Measurements from ENCODE around the gene GPR180. TPM values are rescaled to one million over a fixed set of nuclear protein-coding genes. Genes with fewer than 3 reads are reported as not detected.

Gene GPR180
- total and polyA plus RNA-seq, 2 experiments from 2014 or later = 3.7 to 9.5 TPM

DNA sequence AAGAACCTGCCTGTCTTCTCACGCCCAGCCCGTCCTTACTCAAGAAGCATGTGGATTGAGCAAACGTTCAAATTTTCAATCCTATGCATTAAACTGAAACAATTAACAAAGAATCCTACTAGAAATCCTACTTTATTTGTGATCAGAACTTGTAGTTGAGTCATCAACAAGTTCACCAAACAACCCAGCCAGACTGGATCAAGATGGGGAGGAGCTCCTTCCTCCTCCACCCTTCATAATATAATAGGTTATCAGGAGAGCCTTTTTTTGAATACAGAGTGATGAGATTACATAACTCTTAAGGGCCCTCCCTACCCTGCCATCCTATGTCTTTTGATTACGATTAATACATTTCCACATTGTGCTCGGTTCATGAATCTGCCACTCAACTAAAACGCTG is 78.0 kb downstream of the GPR180 start:
- H2AFZ ChIP-seq = no peak overlapping the region
- no peaks in the 10 kb centered on the region for H3K27me3 ChIP-seq (ENCODE audit: insufficient read depth)
- no peaks in the 10 kb centered on the region for H3K9me3 Mint-ChIP-seq
- no peaks in the 10 kb centered on the region for H4K20me1 ChIP-seq (replicated peaks; ENCODE audit: insufficient read depth)
- no peak overlapping the region for H3K4me3 Mint-ChIP-seq
- H3K27me3 Mint-ChIP-seq (ENCODE audit: insufficient read depth, low read depth, poor library complexity) = peaks cover 4% of the 10 kb centered on the region
- no peak overlapping the region for H3K4me3 ChIP-seq
- no peak overlapping the region for H3K4me2 ChIP-seq
- ATAC-seq (no peak), DNase-seq (ENCODE audit: low spot score) (no peak)
- H3K9me2 ChIP-seq (ENCODE audit: insufficient read depth) = no peaks in the 10 kb centered on the region; the same call in 1 of the 2 replicates
- H3K27ac Mint-ChIP-seq = no peak overlapping the region
- TF ChIP-seq, protein P1, sequence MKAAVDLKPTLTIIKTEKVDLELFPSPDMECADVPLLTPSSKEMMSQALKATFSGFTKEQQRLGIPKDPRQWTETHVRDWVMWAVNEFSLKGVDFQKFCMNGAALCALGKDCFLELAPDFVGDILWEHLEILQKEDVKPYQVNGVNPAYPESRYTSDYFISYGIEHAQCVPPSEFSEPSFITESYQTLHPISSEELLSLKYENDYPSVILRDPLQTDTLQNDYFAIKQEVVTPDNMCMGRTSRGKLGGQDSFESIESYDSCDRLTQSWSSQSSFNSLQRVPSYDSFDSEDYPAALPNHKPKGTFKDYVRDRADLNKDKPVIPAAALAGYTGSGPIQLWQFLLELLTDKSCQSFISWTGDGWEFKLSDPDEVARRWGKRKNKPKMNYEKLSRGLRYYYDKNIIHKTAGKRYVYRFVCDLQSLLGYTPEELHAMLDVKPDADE (IDR thresholded peaks at IDR 0.05) = no peak
- TF ChIP-seq, protein P2, sequence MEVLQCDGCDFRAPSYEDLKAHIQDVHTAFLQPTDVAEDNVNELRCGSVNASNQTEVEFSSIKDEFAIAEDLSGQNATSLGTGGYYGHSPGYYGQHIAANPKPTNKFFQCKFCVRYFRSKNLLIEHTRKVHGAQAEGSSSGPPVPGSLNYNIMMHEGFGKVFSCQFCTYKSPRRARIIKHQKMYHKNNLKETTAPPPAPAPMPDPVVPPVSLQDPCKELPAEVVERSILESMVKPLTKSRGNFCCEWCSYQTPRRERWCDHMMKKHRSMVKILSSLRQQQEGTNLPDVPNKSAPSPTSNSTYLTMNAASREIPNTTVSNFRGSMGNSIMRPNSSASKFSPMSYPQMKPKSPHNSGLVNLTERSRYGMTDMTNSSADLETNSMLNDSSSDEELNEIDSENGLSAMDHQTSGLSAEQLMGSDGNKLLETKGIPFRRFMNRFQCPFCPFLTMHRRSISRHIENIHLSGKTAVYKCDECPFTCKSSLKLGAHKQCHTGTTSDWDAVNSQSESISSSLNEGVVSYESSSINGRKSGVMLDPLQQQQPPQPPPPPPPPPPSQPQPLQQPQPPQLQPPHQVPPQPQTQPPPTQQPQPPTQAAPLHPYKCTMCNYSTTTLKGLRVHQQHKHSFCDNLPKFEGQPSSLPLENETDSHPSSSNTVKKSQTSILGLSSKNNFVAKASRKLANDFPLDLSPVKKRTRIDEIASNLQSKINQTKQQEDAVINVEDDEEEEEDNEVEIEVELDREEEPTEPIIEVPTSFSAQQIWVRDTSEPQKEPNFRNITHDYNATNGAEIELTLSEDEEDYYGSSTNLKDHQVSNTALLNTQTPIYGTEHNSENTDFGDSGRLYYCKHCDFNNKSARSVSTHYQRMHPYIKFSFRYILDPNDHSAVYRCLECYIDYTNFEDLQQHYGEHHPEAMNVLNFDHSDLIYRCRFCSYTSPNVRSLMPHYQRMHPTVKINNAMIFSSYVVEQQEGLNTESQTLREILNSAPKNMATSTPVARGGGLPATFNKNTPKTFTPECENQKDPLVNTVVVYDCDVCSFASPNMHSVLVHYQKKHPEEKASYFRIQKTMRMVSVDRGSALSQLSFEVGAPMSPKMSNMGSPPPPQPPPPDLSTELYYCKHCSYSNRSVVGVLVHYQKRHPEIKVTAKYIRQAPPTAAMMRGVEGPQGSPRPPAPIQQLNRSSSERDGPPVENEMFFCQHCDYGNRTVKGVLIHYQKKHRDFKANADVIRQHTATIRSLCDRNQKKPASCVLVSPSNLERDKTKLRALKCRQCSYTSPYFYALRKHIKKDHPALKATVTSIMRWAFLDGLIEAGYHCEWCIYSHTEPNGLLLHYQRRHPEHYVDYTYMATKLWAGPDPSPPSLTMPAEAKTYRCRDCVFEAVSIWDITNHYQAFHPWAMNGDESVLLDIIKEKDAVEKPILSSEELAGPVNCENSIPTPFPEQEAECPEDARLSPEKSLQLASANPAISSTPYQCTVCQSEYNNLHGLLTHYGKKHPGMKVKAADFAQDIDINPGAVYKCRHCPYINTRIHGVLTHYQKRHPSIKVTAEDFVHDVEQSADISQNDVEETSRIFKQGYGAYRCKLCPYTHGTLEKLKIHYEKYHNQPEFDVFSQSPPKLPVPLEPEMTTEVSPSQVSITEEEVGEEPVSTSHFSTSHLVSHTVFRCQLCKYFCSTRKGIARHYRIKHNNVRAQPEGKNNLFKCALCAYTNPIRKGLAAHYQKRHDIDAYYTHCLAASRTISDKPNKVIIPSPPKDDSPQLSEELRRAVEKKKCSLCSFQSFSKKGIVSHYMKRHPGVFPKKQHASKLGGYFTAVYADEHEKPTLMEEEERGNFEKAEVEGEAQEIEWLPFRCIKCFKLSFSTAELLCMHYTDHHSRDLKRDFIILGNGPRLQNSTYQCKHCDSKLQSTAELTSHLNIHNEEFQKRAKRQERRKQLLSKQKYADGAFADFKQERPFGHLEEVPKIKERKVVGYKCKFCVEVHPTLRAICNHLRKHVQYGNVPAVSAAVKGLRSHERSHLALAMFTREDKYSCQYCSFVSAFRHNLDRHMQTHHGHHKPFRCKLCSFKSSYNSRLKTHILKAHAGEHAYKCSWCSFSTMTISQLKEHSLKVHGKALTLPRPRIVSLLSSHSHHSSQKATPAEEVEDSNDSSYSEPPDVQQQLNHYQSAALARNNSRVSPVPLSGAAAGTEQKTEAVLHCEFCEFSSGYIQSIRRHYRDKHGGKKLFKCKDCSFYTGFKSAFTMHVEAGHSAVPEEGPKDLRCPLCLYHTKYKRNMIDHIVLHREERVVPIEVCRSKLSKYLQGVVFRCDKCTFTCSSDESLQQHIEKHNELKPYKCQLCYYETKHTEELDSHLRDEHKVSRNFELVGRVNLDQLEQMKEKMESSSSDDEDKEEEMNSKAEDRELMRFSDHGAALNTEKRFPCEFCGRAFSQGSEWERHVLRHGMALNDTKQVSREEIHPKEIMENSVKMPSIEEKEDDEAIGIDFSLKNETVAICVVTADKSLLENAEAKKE (CRISPR knock-in tag; IDR thresholded peaks at IDR 0.05) = no peak
- TF ChIP-seq REST (IDR thresholded peaks at IDR 0.05; ENCODE audit: unreplicated experiment) (no peak), EZH2phosphoT487 (IDR thresholded peaks at IDR 0.05; ENCODE audit: unreplicated experiment) (no peak), ZNF114 (CRISPR knock-in tag; IDR thresholded peaks at IDR 0.05) (no peak), POLR2AphosphoS5 (IDR thresholded peaks at IDR 0.05; ENCODE audit: low read depth) (no peak)
- H3K4me1 ChIP-seq (ENCODE audit: insufficient read depth) = peaks cover 6% of the 10 kb centered on the region
- H3F3A ChIP-seq (replicated peaks; ENCODE audit: low read depth) = no peaks in the 10 kb centered on the region
- no peak overlapping the region for H3K27ac ChIP-seq (ENCODE audit: low read depth)
- no peaks in the 10 kb centered on the region for H3K36me3 ChIP-seq (ENCODE audit: insufficient read depth)
- H3K79me2 ChIP-seq (replicated peaks; ENCODE audit: insufficient read depth) = no peaks in the 10 kb centered on the region
- no peaks in the 10 kb centered on the region for H3K36me3 Mint-ChIP-seq (ENCODE audit: low read depth)
- H3K4me1 Mint-ChIP-seq = peaks cover 12% of the 10 kb centered on the region
